WI38 (cell line): ENCODE data around the gene DGKD.

Experiments used
- H3K4me3 ChIP-seq: 2 replicates; pipeline ENCODE4 v1.5.1; 2011; ENCODE audit warnings: low read depth, mild to moderate bottlenecking, control low read depth, low read length
- TF ChIP-seq, protein P1 (sequence below): IDR thresholded peaks from 2 replicates; pipeline ENCODE4 v1.5.1; 2012; ENCODE audit warnings: low read depth, mild to moderate bottlenecking, control low read depth, low read length

Gene DGKD

GRCh38 chr2:233361297-233361696 is 7.0 kb downstream of the DGKD start:
- H3K4me3 ChIP-seq: no peak overlapping the region
- TF ChIP-seq, protein P1, sequence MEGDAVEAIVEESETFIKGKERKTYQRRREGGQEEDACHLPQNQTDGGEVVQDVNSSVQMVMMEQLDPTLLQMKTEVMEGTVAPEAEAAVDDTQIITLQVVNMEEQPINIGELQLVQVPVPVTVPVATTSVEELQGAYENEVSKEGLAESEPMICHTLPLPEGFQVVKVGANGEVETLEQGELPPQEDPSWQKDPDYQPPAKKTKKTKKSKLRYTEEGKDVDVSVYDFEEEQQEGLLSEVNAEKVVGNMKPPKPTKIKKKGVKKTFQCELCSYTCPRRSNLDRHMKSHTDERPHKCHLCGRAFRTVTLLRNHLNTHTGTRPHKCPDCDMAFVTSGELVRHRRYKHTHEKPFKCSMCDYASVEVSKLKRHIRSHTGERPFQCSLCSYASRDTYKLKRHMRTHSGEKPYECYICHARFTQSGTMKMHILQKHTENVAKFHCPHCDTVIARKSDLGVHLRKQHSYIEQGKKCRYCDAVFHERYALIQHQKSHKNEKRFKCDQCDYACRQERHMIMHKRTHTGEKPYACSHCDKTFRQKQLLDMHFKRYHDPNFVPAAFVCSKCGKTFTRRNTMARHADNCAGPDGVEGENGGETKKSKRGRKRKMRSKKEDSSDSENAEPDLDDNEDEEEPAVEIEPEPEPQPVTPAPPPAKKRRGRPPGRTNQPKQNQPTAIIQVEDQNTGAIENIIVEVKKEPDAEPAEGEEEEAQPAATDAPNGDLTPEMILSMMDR: no peak

DNA sequence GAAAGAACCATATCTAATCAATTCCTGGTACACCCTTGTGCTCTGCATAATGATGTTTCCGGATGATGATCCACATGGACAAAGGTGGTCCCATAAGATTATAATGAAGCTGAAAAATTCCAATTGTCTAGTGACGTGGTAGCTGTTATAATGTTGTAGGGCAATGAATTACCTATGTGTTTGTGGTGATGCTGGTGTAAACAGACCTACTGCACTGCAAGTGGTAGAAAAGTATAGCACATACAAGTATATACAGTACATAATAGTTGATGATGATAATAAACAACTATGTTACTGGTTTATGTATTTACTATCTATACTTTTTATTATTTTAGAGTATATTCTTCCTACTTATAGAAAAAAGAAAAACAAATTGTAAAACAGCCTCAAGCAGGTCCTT is 8.4 kb downstream of the DGKD start:
- TF ChIP-seq, protein P1: no peak

DNA sequence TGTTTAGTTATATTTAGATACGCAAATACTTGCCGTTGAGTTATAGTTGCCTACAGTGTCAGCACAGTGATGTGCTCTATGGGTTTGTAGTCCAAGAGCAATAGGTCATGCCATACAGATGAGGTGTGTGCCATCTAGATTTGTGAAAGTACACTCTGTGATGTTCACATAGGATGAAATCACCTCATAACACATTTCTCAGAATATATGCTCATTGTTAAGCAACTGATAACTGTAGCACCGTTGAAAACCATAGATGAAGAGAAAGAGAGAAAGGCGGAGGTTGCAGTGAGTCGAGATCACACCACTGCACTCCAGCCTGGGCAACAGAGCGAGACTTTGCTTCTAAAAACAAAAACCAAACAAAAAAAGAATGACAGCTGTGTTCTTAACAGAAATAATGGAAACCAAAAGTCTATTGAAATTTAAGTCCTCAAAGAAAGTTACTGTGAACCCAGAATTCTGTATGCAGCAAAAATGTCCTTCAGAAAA is 9.5 kb downstream of the DGKD start:
- TF ChIP-seq, protein P1: no peak
- H3K4me3 ChIP-seq: no peak overlapping the region

More for the DNA sequence above, 8.4 kb downstream of the DGKD start:
- H3K4me3 ChIP-seq: no peak overlapping the region

DNA sequence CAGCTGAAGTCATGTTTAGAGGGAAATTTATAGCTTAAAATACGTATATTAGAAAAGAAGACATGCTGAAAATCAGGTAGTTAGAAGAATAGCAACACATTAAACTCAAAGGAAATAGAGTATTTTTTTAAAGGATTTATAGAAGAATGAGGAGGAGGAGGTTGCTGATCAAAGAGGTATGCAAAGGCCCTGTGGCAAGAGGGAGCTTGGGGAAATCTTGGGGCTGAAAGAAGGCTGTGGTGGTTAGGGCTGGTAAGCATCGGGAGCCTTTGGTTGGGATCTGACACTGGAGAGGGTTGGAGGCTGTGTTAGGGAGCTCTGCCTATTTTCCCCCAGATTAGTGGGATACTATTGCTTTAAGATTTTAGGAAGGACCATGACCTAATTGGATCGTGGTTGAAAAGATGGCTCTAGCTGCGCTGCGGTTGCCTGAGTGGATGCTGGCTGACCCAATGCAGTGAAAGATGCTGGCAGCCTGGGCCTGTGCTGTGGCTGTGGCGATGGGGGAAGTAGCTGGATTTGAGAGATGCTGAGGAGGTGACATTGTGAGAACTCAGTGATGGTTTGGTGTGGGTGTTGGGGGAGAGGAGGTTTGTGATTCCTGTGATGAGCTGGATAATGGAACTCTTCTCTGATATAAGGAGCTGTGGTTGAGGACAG is 11.7 kb downstream of the DGKD start:
- TF ChIP-seq, protein P1: no peak
- no peak overlapping the region for H3K4me3 ChIP-seq

DNA sequence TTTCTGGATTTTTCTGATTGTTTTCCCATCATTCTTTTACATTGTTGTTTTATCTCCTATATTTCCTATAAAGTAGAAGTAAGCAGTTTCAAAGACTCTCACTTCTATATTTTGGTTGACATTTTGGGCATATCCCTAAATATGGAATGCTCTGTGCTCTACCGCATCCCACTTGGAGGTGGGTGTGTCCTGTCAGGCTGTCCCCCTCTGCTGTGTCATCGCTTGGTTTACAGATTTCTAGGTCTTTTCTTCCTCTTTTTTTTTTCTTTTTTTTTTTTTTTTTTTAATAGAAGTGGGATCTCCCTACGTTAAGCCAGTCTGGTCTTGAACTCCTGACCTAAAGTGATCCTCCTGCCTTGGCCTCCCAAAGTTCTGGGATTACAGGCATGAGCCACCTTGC is 13.3 kb downstream of the DGKD start:
- TF ChIP-seq, protein P1: no peak
- H3K4me3 ChIP-seq: no peak overlapping the region

DNA sequence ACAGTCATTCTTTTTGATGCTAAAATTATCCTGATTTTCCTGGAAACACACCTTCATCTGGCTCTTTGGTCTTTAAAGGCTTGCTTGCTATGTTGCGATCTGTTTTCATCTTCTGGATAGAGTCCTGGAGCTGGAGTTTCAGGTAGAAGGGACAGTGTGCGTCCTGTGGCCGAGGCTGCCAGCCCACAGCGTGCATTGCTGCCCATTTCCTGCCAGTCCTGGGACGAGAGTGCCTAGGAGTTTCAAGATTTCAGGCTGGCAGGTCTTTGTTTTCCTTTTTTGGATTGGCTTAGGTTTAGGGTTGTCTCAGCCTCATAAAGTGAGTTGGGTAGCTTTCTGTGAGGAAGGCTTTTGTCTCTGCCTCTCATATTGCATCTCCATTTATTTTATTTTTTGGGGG is 14.5 kb downstream of the DGKD start:
- TF ChIP-seq, protein P1: no peak
- no peak overlapping the region for H3K4me3 ChIP-seq

- no peak overlapping the region for H3K4me3 ChIP-seq
- TF ChIP-seq, protein P1: no peak
These were observed 15.2 kb downstream of the DGKD start for GRCh38 chr2:233369462-233369861.
